PC-3 (cell line): ENCODE measurements around the gene FEV. TPM values are rescaled to one million over a fixed set of nuclear protein-coding genes. Genes with fewer than 3 reads are reported as not detected.

ENCODE experiments used
- ATAC-seq: fragments of 200-7000 bp; cut with Tn5 transposase; 2 replicates; pipeline ENCODE4 v1.9.1; 2020; ENCODE audit warnings: mild to moderate bottlenecking, moderate library complexity
- BruUV-seq: library from RNA; stranded (reverse); fragments of 400-500 nt; replicated peaks from 2 replicates; lab custom pipeline; 2021; lab: Mats Ljungman, UMichigan
- CTCF ChIA-PET: fragments of 300-600 bp; sonication (Branson Sonifier 250); formaldehyde crosslinking; loops from one replicate; lab custom pipeline; 2022; ENCODE audit warnings: antibody characterized with exemption; lab: Charles Lee
- POLR2A ChIA-PET: fragments of 300-600 bp; sonication (Branson Sonifier 250); formaldehyde crosslinking; loops from one replicate; lab custom pipeline; 2022; ENCODE audit warnings: antibody characterized with exemption; ENCODE audit not compliant: unreplicated experiment; lab: Charles Lee
- DNase-seq: peaks from one replicate; pipeline ENCODE4 v3.0.0-alpha.2; 2015
- H2AFZ ChIP-seq: fragments of 300-600 bp; sonication (generic); 2 replicates; pipeline ENCODE4 v1.6.0; 2016; ENCODE audit warnings: antibody characterized with exemption, low read length
- H3F3A ChIP-seq: fragments of 300-600 bp; sonication (generic); one replicate; pipeline ENCODE4 v1.6.0; 2017; ENCODE audit warnings: antibody characterized with exemption, low read length, control low read depth, mild to moderate bottlenecking; ENCODE audit not compliant: unreplicated experiment
- H3K27ac ChIP-seq: fragments of 300-600 bp; sonication (generic); 2 replicates; pipeline ENCODE4 v1.5.1; 2016; ENCODE audit warnings: mild to moderate bottlenecking, low read length
- H3K27me3 ChIP-seq: fragments of 300-600 bp; sonication (generic); 2 replicates; pipeline ENCODE4 v1.6.1; 2016; ENCODE audit warnings: low read length, mixed read lengths
- H3K36me3 ChIP-seq: fragments of 300-600 bp; sonication (generic); 2 replicates; pipeline ENCODE4 v1.6.1; 2016; ENCODE audit warnings: low read depth, mixed run types, low read length, mixed read lengths
- H3K4me1 ChIP-seq: fragments of 300-600 bp; sonication (generic); 2 replicates; pipeline ENCODE4 v1.5.1; 2016; ENCODE audit warnings: low read length; ENCODE audit not compliant: insufficient read depth
- H3K4me2 ChIP-seq: fragments of 300-600 bp; sonication (generic); 2 replicates; pipeline ENCODE4 v1.6.0; 2016; ENCODE audit warnings: low read length
- H3K4me3 ChIP-seq: fragments of 300-600 bp; sonication (generic); 2 replicates; pipeline ENCODE4 v1.5.1; 2016; ENCODE audit warnings: mild to moderate bottlenecking, low read length, mixed read lengths
- H3K79me2 ChIP-seq: fragments of 300-600 bp; sonication (generic); 2 replicates; pipeline ENCODE4 v1.6.1; 2017; ENCODE audit warnings: low read length, mixed read lengths
- H3K9ac ChIP-seq: fragments of 300-600 bp; sonication (generic); 2 replicates; pipeline ENCODE4 v1.6.0; 2016; ENCODE audit warnings: mild to moderate bottlenecking, low read length
- H3K9me2 ChIP-seq: fragments of 300-600 bp; sonication (generic); replicated peaks from 2 replicates; pipeline ENCODE4 v1.6.1; 2016; ENCODE audit warnings: mixed run types, low read length, mixed read lengths
- H3K9me3 ChIP-seq: fragments of 300-600 bp; sonication (generic); 2 replicates; pipeline ENCODE4 v1.6.1; 2016; ENCODE audit warnings: low read length, mixed read lengths
- H4K20me1 ChIP-seq: fragments of 300-600 bp; sonication (generic); 2 replicates; pipeline ENCODE4 v1.6.1; 2016; ENCODE audit warnings: low read length, mixed read lengths
- EZH2 ChIP-seq: fragments of 300-600 bp; sonication (generic); IDR thresholded peaks from one replicate; pipeline ENCODE4 v1.6.1; 2017; ENCODE audit warnings: antibody characterized with exemption, mild to moderate bottlenecking, low read length; ENCODE audit not compliant: unreplicated experiment
- EZH2phosphoT487 ChIP-seq: fragments of 300-600 bp; sonication (generic); IDR thresholded peaks from 2 replicates; pipeline ENCODE4 v1.6.1; 2018; ENCODE audit warnings: mild to moderate bottlenecking, antibody characterized with exemption, low read length, borderline replicate concordance
- intact Hi-C: fragments of 100-400 bp; cut with micrococcal nuclease; formaldehyde crosslinking; loops from 2 replicates; pipeline ENCODE4 v1.9.0; 2023
- total RNA-seq: library from RNA; depleted of rRNA; stranded (reverse); fragments of >200 nt; gene quantifications from 2 replicates; pipeline ENCODE4 v1.2.3, GENCODE V29; 2014
- TF ChIP-seq, protein P1 (sequence below): fragments of 300-600 bp; sonication (generic); conservative IDR thresholded peaks from 2 replicates; pipeline ENCODE4 v1.5.1; 2017; ENCODE audit warnings: antibody characterized with exemption, low read depth, mild to moderate bottlenecking, low read length

Gene FEV
- total RNA-seq, 1 experiment from 2014 or later = 0.07 TPM

DNA sequence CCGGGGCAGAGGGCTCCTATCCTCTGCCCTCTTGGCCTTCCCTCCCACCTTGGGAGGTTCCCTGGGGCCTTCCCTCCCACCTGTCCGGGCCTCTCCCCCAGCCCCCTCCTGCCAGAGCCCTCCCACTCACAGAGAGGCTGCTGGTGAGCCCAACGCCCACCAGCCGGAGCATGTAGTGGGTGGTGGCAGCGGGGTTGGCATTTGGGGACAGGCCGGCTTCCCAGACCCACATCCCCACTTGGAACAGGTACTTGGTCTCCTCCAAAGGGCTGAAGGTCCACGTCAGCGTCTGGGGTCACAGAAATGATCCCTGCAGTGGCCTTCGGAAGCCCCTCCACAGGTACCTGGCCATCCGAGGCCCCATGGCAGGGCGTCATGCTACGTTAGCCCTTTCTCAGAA is 37.1 kb upstream of the FEV start:
- POLR2A ChIA-PET = no interaction called here
- H3K9ac ChIP-seq = no peak overlapping the region
- TF ChIP-seq, protein P1, sequence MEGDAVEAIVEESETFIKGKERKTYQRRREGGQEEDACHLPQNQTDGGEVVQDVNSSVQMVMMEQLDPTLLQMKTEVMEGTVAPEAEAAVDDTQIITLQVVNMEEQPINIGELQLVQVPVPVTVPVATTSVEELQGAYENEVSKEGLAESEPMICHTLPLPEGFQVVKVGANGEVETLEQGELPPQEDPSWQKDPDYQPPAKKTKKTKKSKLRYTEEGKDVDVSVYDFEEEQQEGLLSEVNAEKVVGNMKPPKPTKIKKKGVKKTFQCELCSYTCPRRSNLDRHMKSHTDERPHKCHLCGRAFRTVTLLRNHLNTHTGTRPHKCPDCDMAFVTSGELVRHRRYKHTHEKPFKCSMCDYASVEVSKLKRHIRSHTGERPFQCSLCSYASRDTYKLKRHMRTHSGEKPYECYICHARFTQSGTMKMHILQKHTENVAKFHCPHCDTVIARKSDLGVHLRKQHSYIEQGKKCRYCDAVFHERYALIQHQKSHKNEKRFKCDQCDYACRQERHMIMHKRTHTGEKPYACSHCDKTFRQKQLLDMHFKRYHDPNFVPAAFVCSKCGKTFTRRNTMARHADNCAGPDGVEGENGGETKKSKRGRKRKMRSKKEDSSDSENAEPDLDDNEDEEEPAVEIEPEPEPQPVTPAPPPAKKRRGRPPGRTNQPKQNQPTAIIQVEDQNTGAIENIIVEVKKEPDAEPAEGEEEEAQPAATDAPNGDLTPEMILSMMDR = no peak
- no peak for TF ChIP-seq EZH2
- no peak for TF ChIP-seq EZH2phosphoT487
- H4K20me1 ChIP-seq = no peaks in the 10 kb centered on the region
- H3K9me3 ChIP-seq = no peaks in the 10 kb centered on the region
- no peaks in the 10 kb centered on the region for H3K9me2 ChIP-seq
- BruUV-seq = no TSS peak
- ATAC-seq (no peak), DNase-seq (no peak)
- no peak overlapping the region for H3K4me3 ChIP-seq
- no peaks in the 10 kb centered on the region for H3K36me3 ChIP-seq
- H3F3A ChIP-seq = no peaks in the 10 kb centered on the region
- intact Hi-C loops = no loop called here
- H3K27ac ChIP-seq = no peak overlapping the region
- no peak overlapping the region for H3K4me2 ChIP-seq
- H3K27me3 ChIP-seq = no peaks in the 10 kb centered on the region
- H2AFZ ChIP-seq = no peak overlapping the region
- CTCF ChIA-PET = no interaction called here
- no peaks in the 10 kb centered on the region for H3K79me2 ChIP-seq
- H3K4me1 ChIP-seq = no peaks in the 10 kb centered on the region

DNA sequence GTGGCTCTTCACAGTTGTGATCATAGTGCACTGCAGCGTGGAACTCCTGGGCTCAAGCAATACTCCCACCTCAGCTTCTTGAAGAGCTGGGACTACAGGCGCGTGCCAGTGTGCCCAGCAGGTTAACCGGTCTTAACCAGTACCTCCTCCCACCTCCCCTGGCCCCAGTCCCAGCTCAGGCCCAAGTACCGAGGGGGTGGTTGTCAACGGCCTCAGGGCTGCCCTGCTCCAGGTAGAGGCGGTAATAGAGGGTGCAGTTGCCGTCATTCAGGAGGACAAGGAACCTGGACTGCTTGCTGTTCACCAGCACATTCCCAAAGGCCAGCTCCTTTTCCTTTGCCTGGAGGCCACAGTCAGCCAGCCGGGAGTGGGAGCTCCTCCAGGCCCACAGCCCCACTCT is 36.6 kb upstream of the FEV start:
- Histone ChIP-seq H3K9me2 (no peaks in the 10 kb centered on the region), H3F3A (no peaks in the 10 kb centered on the region), H3K27ac (no peak overlapping the region), H3K79me2 (no peaks in the 10 kb centered on the region), H4K20me1 (no peaks in the 10 kb centered on the region), H3K9ac (no peak overlapping the region), H2AFZ (no peak overlapping the region), H3K36me3 (no peaks in the 10 kb centered on the region), H3K9me3 (no peaks in the 10 kb centered on the region), H3K4me1 (no peaks in the 10 kb centered on the region), H3K27me3 (no peaks in the 10 kb centered on the region), H3K4me2 (no peak overlapping the region), H3K4me3 (no peak overlapping the region)
- no TSS peak for BruUV-seq
- DNase-seq = no peak
- TF ChIP-seq EZH2phosphoT487 (no peak), EZH2 (no peak)
- TF ChIP-seq, protein P1 = no peak
- ChIA-PET POLR2A (no interaction called here), CTCF (no interaction called here)
- intact Hi-C loops = no loop called here
- no peak for ATAC-seq

DNA sequence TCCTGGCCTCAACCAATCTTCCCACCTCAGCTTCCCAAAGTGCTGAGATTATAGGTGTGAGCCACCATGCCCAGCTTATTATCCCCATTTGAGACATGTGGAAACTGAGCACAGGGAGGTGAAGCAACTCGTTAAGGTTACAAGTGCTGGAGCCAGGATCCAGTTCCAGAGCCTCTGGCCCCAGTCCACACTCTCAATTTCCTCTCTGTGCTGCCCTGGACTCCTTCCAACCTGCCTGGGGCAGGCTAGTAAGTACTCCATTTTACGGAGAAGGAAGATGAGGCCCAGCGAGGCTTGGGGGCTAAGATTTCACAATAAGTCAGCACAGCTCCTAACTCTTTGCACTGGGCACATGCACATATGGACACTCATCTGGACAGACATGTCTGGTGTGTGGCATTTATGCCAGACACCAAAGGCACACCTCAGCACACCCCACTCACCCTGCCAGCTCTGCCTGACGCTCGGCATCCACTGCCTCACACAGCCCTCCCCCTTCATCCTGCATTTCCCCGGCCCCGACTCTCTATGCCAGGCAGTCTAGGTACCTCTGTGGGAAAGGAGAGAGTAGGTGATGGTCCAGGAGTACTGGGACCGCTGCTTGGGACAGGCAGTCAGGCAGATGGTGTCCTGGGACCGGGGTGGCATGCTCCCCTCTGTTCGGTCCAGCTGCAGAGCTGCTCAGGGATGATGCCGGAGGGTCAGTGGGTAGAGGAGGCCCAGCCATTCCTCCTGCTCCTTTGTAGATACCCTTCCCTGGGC is 35.8 kb upstream of the FEV start:
- H3K9me3 ChIP-seq = no peaks in the 10 kb centered on the region
- POLR2A ChIA-PET = no interaction called here
- H3K9ac ChIP-seq = no peak overlapping the region
- no peak overlapping the region for H3K4me3 ChIP-seq
- H3F3A ChIP-seq = no peaks in the 10 kb centered on the region
- H3K4me1 ChIP-seq = no peaks in the 10 kb centered on the region
- H3K27me3 ChIP-seq = no peaks in the 10 kb centered on the region
- DNase-seq = peak; percentile 26
- no peaks in the 10 kb centered on the region for H3K36me3 ChIP-seq
- H4K20me1 ChIP-seq = no peaks in the 10 kb centered on the region
- intact Hi-C loops = no loop called here
- H3K27ac ChIP-seq = no peak overlapping the region
- no peak for TF ChIP-seq EZH2phosphoT487
- no peak for TF ChIP-seq EZH2
- TF ChIP-seq, protein P1 = no peak
- no peak for ATAC-seq
- CTCF ChIA-PET = interaction anchor here (0.6 kb wide), 1 partner anchor 124 kb away, joined by 3 read pairs; no protein-coding TSS in a partner anchor
- no peak overlapping the region for H3K4me2 ChIP-seq
- H3K9me2 ChIP-seq = no peaks in the 10 kb centered on the region
- no peaks in the 10 kb centered on the region for H3K79me2 ChIP-seq
- no peak overlapping the region for H2AFZ ChIP-seq
- BruUV-seq = no TSS peak
